AG09309 (cell line): Measurements from ENCODE around the gene ARFRP1.

Experiments used
- DNase-seq: peaks from one replicate; pipeline ENCODE4 v3.0.0-alpha.2; 2010; ENCODE audit warnings: low read depth
- H3K4me3 ChIP-seq: 2 replicates; pipeline ENCODE4 v1.5.1; 2011; ENCODE audit warnings: mild to moderate bottlenecking, low read depth, low read length, moderate library complexity; ENCODE audit not compliant: control insufficient read depth
- TF ChIP-seq, protein P1 (sequence below): IDR thresholded peaks from 2 replicates; pipeline ENCODE4 v1.5.1; 2011; ENCODE audit warnings: mild to moderate bottlenecking, low read depth, low read length, inconsistent platforms; ENCODE audit not compliant: insufficient read depth, control insufficient read depth; ENCODE audit errors: missing control alignments

ARFRP1 gene

GRCh38 chr20:63746751-63747315 is 39.1 kb upstream of the ARFRP1 start:
- no peak for DNase-seq
- TF ChIP-seq, protein P1, sequence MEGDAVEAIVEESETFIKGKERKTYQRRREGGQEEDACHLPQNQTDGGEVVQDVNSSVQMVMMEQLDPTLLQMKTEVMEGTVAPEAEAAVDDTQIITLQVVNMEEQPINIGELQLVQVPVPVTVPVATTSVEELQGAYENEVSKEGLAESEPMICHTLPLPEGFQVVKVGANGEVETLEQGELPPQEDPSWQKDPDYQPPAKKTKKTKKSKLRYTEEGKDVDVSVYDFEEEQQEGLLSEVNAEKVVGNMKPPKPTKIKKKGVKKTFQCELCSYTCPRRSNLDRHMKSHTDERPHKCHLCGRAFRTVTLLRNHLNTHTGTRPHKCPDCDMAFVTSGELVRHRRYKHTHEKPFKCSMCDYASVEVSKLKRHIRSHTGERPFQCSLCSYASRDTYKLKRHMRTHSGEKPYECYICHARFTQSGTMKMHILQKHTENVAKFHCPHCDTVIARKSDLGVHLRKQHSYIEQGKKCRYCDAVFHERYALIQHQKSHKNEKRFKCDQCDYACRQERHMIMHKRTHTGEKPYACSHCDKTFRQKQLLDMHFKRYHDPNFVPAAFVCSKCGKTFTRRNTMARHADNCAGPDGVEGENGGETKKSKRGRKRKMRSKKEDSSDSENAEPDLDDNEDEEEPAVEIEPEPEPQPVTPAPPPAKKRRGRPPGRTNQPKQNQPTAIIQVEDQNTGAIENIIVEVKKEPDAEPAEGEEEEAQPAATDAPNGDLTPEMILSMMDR = no peak
- no peak overlapping the region for H3K4me3 ChIP-seq

DNA sequence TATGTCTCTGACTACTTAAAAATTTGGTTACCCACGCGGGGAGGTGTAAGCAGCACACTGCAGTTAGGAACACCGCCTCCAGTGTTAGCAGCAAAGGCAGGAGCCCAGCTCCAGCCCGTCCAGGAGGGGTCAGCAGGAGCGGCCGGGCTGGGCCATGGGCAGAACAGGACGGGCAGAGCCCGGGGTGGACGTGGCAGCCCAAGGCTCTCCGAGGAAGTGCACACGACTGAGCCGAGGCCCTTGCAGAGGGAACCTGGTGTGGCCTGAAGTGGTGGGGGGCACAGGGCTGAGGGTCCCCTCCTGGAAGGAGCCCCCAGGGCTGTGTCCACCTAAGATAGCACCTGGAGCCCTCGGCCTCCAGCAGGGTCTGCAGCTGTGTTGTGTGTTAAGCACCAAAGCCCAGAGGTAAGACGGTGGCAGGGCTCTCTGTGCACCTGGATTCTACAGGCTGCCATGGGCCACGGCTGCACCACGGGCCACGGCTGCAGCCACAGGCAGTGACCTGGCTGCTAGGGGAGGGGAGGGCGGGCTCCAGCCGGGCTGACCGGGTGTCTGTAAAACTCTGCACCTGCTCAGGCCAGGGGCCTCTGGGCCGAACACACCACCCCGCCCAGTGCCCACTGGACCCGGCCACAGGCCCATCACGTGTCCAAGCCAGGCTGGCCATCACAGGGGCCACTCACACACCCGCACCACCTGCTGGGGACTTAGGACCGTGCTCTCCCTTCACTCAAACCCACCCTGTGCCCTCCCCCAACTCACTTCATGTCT is 38.4 kb upstream of the ARFRP1 start:
- DNase-seq = no peak
- TF ChIP-seq, protein P1 = no peak
- no peak overlapping the region for H3K4me3 ChIP-seq

GRCh38 chr20:63745424-63745805 is 37.6 kb upstream of the ARFRP1 start:
- no peak for DNase-seq
- TF ChIP-seq, protein P1 = no peak
- no peak overlapping the region for H3K4me3 ChIP-seq

DNA sequence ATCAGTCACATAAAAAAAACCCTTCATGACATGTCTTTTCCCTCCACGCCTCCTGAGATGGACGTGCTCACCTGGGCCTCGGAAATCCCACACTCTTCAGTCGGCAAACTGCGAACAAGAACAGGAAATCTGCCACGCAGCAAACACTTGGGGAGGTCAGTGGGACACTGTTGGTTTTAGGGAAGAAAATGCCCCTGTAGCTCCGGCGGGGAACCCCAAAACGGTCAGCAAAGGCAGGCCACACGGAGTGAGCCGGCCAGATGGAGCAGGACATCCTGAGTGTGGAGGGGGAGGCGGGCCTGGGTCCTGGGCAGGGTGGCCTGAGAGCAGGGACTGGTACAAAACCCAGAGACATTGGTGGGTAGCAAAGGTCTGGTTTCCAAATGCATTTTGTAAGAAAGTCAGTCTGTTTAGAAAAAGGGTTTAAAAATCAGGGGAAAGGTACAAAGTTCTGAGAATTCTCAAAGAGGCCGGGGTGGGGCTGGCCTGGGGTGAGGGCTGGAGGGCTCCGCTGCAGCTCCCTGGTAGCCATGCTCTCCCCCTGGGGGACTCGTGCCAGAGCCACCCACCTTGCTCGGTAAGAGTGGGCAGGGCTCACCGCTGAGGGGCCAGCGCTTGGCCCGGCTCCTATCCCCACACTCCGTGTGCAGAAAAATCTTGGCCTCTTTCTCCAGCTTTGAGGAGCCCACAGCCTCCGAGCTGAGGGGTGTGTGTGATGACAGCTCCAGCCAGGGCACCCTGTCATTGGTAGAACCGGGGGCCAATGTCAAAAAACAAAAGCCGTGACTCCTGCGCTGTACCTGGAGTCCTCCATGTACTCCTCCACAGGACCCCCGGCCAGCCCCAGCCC is 37.0 kb upstream of the ARFRP1 start:
- no peak for DNase-seq
- TF ChIP-seq, protein P1 = no peak
- no peak overlapping the region for H3K4me3 ChIP-seq

DNA sequence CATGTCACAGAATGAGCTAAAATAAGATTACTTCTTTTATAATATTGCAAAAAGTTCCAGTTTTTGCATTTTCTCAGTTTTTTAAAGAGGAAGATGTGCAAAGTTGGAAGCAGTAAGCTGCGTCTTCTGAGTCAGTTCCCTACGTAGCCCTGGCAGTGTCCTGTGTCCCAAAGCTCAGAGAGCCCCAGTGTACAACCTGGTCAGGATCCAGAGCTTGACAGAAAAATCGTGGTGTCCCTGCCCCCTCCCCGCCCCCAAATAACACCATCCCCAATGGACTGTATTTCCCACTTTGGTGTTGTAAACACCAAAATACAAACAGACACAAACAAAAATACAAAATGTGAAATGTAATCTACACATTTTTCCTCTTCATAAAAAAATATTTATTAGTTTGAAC is 36.4 kb upstream of the ARFRP1 start:
- no peak for DNase-seq
- no peak overlapping the region for H3K4me3 ChIP-seq
- TF ChIP-seq, protein P1 = no peak

DNA sequence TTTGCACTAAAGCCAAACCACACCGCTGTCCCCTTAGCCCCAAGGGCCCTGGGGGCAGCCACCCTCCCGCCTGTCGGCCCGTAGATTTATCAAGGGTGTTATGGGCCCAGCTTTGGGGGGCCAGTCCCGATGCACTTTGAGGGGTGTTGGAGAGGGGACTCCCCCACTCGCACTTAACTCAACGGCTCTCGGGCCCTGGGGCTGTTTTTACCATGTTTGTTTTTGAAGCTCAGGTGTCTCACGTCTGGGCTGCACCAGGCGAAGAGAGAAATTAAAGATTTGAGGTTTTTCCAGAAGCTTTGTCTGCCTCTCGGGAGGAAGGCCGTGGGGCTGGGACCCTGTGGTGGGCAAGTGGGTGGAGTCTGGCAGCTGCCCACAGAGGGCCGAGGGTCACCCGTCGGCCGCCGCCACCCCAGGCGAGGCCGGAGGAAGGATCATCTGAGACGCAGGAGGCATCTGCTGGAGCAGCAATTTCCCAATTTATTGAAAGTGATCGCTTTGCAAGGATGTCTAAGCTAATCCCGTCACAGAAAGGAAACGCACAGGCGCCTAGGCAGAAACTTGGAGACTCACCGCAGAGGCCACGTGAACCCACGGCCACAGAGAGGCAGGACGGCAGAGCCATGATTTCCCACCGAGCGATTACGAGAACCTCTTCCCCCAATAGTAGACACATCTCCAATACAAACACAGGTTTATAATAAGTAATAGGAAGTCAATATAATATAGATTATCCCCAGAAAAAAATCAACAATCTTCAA is 35.6 kb upstream of the ARFRP1 start:
- no peak overlapping the region for H3K4me3 ChIP-seq
- TF ChIP-seq, protein P1 = no peak
- no peak for DNase-seq
